GM21360 (cell line): ENCODE measurements around the gene LHX4.
"Not testable (repeated sequence)": the region's sequence is repeated elsewhere in the genome, so short reads cannot be mapped to it uniquely, and the experiment has no call there.

Experiments used
- ATAC-seq: cut with Tn5 transposase; IDR thresholded peaks from one replicate; pipeline ENCODE4 v1.9.1; 2021; ENCODE audit warnings: mild to moderate bottlenecking, moderate library complexity; ENCODE audit not compliant: unreplicated experiment

The LHX4 gene

DNA sequence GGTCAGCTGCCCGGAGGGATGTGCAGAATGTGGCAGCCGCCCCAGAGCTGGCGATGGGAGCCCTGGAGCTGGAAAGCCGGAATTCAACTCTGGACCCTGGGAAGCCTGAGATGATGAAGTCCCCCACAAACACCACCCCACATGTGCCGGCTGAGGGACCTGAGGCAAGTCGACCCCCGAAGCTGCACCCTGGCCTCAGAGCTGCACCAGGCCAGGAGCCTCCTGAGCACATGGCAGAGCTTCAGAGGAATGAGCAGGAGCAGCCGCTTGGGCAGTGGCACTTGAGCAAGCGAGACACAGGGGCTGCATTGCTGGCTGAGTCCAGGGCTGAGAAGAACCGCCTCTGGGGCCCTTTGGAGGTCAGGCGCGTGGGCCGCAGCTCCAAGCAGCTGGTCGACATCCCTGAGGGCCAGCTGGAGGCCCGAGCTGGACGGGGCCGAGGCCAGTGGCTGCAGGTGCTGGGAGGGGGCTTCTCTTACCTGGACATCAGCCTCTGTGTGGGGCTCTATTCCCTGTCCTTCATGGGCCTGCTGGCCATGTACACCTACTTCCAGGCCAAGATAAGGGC, 33.5 kb upstream of the LHX4 start:
- ATAC-seq = no peak

GRCh38 chr1:180197231-180197630, 32.8 kb upstream of the LHX4 start:
- ATAC-seq = no peak

- ATAC-seq = no peak
Observed at GRCh38 chr1:180198196-180198595, 31.9 kb upstream of the LHX4 start.

DNA sequence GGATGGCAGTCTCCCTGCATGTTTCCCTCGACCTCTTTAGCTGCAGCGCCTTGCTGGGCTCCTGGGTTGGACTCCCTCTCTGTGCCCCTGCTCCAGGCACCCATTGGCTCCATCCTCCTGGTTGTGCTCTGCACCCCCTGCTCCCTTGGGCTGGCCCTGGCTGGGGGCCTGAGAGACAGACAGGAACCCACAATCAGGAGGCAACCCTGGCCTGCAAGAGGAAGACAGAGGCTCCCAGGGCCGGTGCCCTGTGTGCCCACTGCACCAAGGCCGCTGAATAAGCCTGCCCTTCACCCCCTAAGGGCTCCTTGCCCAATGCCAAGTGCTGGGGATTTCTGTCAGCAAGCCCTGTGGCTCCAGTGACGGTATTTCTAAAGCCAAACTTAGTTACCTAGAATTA, 31.5 kb upstream of the LHX4 start:
- ATAC-seq = no peak

- ATAC-seq = no peak
Observed at GRCh38 chr1:180199018-180199417, 31.0 kb upstream of the LHX4 start.

GRCh38 chr1:180201451-180202200, 28.4 kb upstream of the LHX4 start:
- ATAC-seq = no peak

- ATAC-seq = not testable (repeated sequence)
Observed at GRCh38 chr1:180202588-180202987, 27.5 kb upstream of the LHX4 start.

DNA sequence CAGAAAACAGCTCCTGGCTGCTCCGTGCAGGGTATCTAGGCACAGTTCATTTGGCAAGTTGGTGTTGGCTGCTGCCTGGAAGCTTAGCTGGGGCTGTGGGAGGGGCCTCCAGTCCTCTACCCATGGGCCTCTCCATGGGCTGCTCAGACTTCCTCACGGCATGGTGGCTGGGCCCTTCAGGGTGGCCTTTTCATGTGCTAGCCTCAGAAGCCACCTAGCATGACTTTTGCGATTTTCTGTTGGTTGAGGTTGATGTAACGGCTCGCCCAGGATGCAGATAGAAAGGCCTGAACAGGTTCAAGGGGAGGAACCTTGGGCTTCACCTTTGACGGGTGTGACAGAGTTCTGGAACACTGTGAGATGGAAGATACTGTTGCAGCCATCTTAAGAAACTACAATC, 25.8 kb upstream of the LHX4 start:
- no peak for ATAC-seq

GRCh38 chr1:180206581-180206980, 23.5 kb upstream of the LHX4 start:
- ATAC-seq = no peak

- no peak for ATAC-seq
Observed at GRCh38 chr1:180208264-180208663, 21.8 kb upstream of the LHX4 start.

GRCh38 chr1:180210008-180210620, 19.9 kb upstream of the LHX4 start:
- ATAC-seq = no peak

DNA sequence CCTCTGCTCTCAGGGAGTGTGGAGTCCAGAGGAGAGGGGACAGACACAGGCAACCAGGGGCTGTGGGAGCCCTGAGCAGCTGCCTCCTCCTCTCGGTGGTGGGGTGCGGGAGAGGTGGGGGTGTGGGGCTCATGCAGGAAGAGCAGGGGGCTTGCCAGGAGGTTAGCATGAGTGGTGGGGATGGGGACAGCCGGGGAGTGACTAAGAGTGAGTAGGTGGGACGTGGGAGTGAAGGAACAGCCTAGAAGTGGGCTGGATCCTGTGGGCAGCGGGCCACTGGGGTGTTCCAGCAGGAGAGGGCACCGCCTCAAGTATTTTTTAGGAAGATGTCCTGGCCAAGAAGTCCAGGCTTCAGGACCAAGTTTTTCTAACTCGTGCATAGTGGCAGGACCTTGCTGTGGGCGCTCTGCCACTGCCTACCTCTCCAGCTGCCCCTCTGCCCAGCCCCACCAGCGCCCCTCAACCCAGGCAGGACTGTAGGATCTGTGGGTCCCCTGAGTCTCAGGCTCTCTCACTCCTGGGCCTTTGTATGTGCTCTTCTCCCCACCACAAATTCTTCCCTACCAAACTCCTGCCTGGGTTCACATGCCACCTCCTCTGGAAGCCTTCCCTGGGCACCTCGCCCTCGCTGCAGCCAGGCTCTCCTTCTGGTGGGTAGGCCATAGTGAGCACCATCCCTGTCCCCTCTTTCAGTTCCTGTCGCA, 18.8 kb upstream of the LHX4 start:
- no peak for ATAC-seq

DNA sequence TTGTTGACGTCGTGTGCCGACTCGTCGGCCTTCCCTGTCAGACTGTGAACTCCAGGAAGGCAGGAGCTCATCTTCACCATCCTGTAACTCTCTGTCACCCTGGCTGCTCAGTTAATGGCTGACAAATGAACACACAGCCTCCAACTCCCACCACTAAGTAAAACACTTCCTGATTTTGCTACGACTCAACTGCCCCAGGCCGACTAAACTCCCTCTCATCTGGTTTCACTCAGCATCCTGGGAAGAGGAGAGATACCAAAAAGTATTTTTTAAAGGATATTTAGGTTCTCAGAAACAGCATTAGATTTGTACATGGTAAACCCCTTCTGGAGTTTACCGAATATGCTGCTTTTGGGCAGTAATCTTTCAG, 18.2 kb upstream of the LHX4 start:
- no peak for ATAC-seq

- ATAC-seq = no peak
Observed at GRCh38 chr1:180213401-180214170, 16.5 kb upstream of the LHX4 start.

DNA sequence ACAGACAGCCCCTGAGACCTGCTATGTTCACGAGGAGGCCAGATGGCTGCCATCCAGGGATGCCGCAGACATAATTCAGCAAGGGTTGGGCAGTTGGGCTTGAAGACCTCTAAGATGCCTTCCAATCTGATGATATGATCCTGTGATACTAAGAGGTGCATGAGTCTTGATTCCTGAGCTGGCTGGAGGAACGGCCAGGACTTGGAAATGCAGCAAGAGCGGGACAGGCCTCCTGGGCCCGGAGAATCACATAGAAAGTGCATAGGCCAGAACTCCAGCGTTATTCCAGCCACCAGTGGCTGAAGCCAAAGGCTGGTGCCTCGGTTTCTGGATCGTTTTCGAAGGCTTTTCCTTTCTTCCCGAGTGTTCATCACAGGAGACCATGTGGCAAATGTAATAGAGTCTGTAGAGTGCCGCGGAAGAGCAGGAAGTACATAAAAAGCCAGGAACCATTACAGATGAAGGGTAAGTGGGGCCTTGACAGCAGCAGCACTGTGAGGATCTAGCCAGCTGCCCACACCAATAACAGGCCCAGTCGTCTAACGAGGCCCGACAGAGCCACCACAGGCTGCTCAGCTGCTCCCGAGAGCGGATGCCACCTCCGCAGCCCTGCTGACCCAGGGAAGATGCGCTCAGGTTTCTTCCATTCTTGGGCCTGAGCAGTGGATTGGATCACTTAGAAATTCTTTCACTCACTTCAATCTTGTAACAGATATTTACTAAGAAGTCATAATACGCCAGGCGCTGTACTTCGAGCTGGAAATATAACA, 14.0 kb upstream of the LHX4 start:
- ATAC-seq = no peak

DNA sequence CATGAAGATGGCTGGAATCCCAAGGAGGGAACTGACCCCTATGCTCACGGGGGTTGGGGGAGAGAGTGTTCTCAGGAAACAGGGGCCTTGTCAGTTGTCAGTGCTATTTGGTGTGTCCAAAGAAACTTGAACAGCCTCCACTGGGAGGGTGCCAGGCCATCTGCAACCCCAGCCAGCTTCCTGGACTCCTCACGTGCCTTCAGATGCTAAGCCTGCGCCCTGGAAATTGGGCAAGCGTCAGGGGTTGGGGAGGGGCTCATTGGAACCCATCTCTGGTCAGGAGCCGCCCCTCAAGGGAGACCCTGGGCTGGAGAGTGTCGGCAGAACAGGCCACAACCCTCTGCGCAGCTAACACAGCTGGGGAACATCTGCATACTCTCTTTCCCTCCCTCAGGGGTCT, 13.1 kb upstream of the LHX4 start:
- ATAC-seq = no peak

GRCh38 chr1:180218806-180219765, 11.0 kb upstream of the LHX4 start:
- ATAC-seq = no peak

- no peak for ATAC-seq
Observed at GRCh38 chr1:180219776-180220175, 10.3 kb upstream of the LHX4 start.

DNA sequence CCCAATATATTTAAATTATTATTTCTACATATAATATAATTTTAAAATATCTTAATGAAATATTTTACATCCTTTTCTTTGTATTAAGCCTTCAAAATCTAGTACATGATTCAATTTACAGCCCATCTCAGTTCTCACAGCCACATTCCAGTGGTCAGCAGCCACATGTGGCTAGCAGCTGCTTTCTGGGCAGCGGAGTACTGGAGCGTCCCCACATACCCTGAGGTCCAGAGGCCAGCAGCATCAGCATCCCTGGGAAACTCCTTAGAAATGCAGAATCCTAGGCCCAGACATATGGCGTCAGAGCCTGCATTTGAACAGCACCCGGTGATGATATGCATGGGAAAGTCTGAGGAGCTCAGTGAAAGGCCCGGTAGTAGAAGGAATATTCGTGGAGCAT, 8.6 kb upstream of the LHX4 start:
- ATAC-seq = no peak
